Upper lobe of right lung (tissue), 1 donor: Measurements from ENCODE around the gene ACTG1. TPM values are rescaled to one million over a fixed set of nuclear protein-coding genes. Genes with fewer than 3 reads are reported as not detected.

Experiments used
- ATAC-seq: fragments of 200-7000 bp; cut with Tn5 transposase; one replicate; pipeline ENCODE4 v1.9.1; 2020; ENCODE audit warnings: mild to moderate bottlenecking, moderate library complexity
- DNase-seq: peaks from one replicate; pipeline ENCODE4 v3.0.0-alpha.2; 2020
- H3K27ac ChIP-seq: fragments of 200-600 bp; one replicate; pipeline ENCODE4 v1.8.0; 2022
- H3K27me3 ChIP-seq: fragments of 200-600 bp; one replicate; pipeline ENCODE4 v1.8.0; 2022; ENCODE audit warnings: mild to moderate bottlenecking
- H3K36me3 ChIP-seq: fragments of 200-600 bp; one replicate; pipeline ENCODE4 v1.8.0; 2022
- H3K4me1 ChIP-seq: fragments of 200-600 bp; one replicate; pipeline ENCODE4 v1.8.0; 2022
- H3K4me3 ChIP-seq: fragments of 200-600 bp; one replicate; pipeline ENCODE4 v1.8.0; 2022; ENCODE audit warnings: mild to moderate bottlenecking
- H3K9me3 ChIP-seq: fragments of 200-600 bp; one replicate; pipeline ENCODE4 v1.8.0; 2022
- intact Hi-C: fragments of 100-400 bp; cut with DNase I; formaldehyde crosslinking; loops from one replicate; pipeline ENCODE4 v1.11.0; 2022
- total RNA-seq: library from RNA; stranded (reverse); fragmentation: NEBNext Ultra II Directional; extraction: Animal tissue kit (Norgen Biotek cat#: 25700); gene quantifications from one replicate; pipeline ENCODE4 v1.2.1, GENCODE V29; 2021
- TF ChIP-seq, protein P1 (sequence below): fragments of 200-600 bp; IDR thresholded peaks from one replicate; pipeline ENCODE4 v1.8.0; 2022; ENCODE audit warnings: antibody characterized with exemption
- donor health status: DM: no; HTN: yes; CAD: no; lungs with severe emphysema.

The ACTG1 gene
- total RNA-seq, 1 donor from 2014 or later = 2,193 TPM

- Histone ChIP-seq H3K27me3 (peaks cover 13% of the 10 kb centered on the region), H3K4me3 (peak overlapping the region; percentile 53), H3K9me3 (no peaks in the 10 kb centered on the region), H3K4me1 (peaks cover 43% of the 10 kb centered on the region), H3K36me3 (no peaks in the 10 kb centered on the region), H3K27ac (peak overlapping the region; percentile 53)
- TF ChIP-seq, protein P1, sequence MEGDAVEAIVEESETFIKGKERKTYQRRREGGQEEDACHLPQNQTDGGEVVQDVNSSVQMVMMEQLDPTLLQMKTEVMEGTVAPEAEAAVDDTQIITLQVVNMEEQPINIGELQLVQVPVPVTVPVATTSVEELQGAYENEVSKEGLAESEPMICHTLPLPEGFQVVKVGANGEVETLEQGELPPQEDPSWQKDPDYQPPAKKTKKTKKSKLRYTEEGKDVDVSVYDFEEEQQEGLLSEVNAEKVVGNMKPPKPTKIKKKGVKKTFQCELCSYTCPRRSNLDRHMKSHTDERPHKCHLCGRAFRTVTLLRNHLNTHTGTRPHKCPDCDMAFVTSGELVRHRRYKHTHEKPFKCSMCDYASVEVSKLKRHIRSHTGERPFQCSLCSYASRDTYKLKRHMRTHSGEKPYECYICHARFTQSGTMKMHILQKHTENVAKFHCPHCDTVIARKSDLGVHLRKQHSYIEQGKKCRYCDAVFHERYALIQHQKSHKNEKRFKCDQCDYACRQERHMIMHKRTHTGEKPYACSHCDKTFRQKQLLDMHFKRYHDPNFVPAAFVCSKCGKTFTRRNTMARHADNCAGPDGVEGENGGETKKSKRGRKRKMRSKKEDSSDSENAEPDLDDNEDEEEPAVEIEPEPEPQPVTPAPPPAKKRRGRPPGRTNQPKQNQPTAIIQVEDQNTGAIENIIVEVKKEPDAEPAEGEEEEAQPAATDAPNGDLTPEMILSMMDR = peak; percentile 58
- intact Hi-C loops = no loop called here
- DNase-seq (peak; percentile 89), ATAC-seq (peak; percentile 73)
Observed at GRCh38 chr17:81519284-81520020, 6.9 kb upstream of the ACTG1 start.

DNA sequence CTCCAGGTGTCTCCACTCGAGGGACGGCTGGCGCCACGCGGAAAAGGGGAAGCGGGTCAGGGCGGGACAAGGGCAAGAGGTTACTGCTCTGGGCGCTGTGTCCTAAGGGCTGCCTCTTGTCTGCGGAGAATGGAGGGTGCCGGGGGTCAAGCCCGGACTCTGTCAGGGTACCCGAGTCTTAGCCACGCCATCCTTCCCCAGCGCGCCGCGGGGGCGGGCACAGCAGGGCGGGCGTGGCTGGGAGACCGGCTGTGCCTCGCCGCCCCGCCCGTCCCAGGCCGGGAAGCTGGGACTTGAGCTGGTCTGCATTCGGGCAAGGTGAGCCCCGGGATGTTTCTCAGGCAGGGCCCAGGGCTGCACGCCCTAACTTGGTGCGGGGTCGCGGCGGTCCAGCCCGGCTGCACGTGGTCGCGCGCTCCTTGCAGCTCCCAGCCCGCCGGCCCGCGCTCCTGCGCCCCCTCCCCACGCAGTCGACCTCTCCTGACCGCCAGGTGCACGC lies 6.2 kb upstream of the ACTG1 start:
- peaks cover 7% of the 10 kb centered on the region for H3K27me3 ChIP-seq
- intact Hi-C loops = no loop called here
- TF ChIP-seq, protein P1 = no peak
- H3K27ac ChIP-seq = peak overlapping the region; percentile 53
- DNase-seq = peak; percentile 84
- ATAC-seq = peak; percentile 60
- H3K36me3 ChIP-seq = no peaks in the 10 kb centered on the region
- peak overlapping the region; percentile 53 for H3K4me3 ChIP-seq
- no peaks in the 10 kb centered on the region for H3K9me3 ChIP-seq
- H3K4me1 ChIP-seq = peaks cover 46% of the 10 kb centered on the region

DNA sequence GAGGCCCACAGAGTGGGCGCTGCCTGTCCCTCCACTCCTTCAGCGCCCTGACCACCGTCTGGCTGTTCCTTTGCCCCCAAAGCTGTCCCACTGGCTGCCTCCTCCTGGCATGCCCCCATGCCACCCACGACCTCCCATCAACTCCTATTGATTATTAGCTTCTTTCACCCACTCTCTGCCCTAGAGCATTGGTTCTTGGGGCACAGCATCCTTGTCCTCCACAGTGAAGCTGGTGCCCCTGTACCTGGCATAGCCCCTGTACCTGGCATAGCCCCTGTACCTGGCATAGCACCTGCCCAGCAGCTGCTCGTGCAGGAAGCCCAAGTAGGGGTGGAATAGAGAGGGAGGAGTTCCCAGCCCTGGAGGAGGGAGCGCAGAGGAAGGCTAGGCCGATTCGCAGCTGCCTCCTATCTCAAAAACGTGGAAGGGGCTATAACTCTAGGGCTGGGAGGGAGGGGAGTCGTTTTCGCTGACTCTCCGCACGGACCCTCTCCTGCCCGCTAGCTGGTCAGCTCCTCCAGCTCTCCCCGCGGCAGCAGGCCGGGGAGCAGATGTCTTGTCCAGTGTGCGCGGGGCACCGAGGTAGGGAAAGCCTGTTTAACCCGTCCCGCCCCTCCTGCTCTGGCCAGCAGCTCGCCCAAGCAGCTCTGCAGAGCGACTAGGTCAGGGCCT lies 5.7 kb upstream of the ACTG1 start:
- H3K27ac ChIP-seq = peak overlapping the region; percentile 53
- TF ChIP-seq, protein P1 = no peak
- ATAC-seq = no peak
- H3K36me3 ChIP-seq = no peaks in the 10 kb centered on the region
- no peak for DNase-seq
- H3K4me3 ChIP-seq = peak overlapping the region; percentile 53
- no peaks in the 10 kb centered on the region for H3K9me3 ChIP-seq
- intact Hi-C loops = no loop called here
- H3K27me3 ChIP-seq = peaks cover 1% of the 10 kb centered on the region
- H3K4me1 ChIP-seq = peaks cover 50% of the 10 kb centered on the region

GRCh38 chr17:81517339-81518112 lies 4.9 kb upstream of the ACTG1 start:
- Histone ChIP-seq H3K27me3 (no peaks in the 10 kb centered on the region), H3K36me3 (no peaks in the 10 kb centered on the region), H3K4me1 (peaks cover 50% of the 10 kb centered on the region), H3K27ac (peak overlapping the region; percentile 98), H3K9me3 (no peaks in the 10 kb centered on the region), H3K4me3 (no peak overlapping the region)
- TF ChIP-seq, protein P1 = no peak
- ATAC-seq (no peak), DNase-seq (peak; percentile 62)
- intact Hi-C loops = no loop called here

DNA sequence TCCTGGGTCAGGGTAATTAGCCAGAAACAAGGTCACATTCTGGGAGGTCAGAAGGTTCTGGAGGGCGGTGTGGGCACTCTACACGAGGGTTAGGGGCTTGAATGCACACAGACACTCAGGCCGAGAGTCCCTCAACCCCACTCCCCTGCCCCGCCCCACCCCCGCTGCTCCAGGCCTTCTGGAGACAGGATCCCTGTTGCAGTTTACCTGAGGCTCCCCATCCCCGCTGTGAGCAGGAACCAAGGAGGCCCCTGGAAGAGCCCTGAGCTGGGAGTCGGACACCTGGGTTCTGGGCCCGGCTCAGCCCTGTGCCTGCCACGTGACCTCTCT lies 4.4 kb upstream of the ACTG1 start:
- Histone ChIP-seq H3K4me3 (no peak overlapping the region), H3K27ac (peak overlapping the region; percentile 98), H3K4me1 (peaks cover 50% of the 10 kb centered on the region), H3K36me3 (peaks cover 2% of the 10 kb centered on the region), H3K27me3 (no peaks in the 10 kb centered on the region), H3K9me3 (no peaks in the 10 kb centered on the region)
- TF ChIP-seq, protein P1 = no peak
- no peak for ATAC-seq
- no peak for DNase-seq
- intact Hi-C loops = no loop called here
